GM12878 (cell line): ENCODE results near the gene LGALS1. TPM values are rescaled to one million over a fixed set of nuclear protein-coding genes. Genes with fewer than 3 reads are reported as not detected.
"Not testable (repeated sequence)": the region's sequence is repeated elsewhere in the genome, so short reads cannot be mapped to it uniquely, and the experiment has no call there.

Experiments used
- ATAC-seq: fragments of 200-7000 bp; cut with Tn5 transposase; 3 replicates; pipeline ENCODE4 v1.9.1; 2020; ENCODE audit warnings: mild to moderate bottlenecking, moderate library complexity
- BruUV-seq: library from RNA; stranded (reverse); fragments of 400-500 nt; replicated peaks from 2 replicates; lab custom pipeline; 2021; lab: Mats Ljungman, UMichigan
- CTCF ChIA-PET: fragments of 300-600 bp; sonication (Branson Sonifier 250); formaldehyde crosslinking; extraction: SDS; loops from one replicate; lab custom pipeline; 2021; ENCODE audit warnings: inconsistent platforms; lab: Yijun Ruan, JAX
- POLR2A ChIA-PET: fragments of 350-600 bp; formaldehyde crosslinking; extraction: SDS; loops from one replicate; lab custom pipeline; 2021; ENCODE audit warnings: inconsistent platforms; lab: Charles Lee
- RAD21 ChIA-PET: fragments of 300-600 bp; sonication (Branson Sonifier 250); formaldehyde crosslinking; loops from one replicate; lab custom pipeline; 2023; ENCODE audit warnings: antibody characterized with exemption; ENCODE audit not compliant: unreplicated experiment; lab: Charles Lee
- SMC1A ChIA-PET: fragments of 300-600 bp; sonication (Branson Sonifier 250); formaldehyde crosslinking; loops from one replicate; lab custom pipeline; 2023; ENCODE audit not compliant: unreplicated experiment, uncharacterized antibody; lab: Charles Lee
- DNase-seq: peaks from one replicate; pipeline ENCODE4 v3.0.0-alpha.2; 2011; ENCODE audit warnings: low read depth, low spot score
- FAIRE-seq: peaks from 3 replicates; lab custom pipeline; 2011; peaks lifted over from hg19 to GRCh38; lab: Jason Lieb, UNC
- H2AFZ ChIP-seq: 2 replicates; pipeline ENCODE4 v1.6.0; 2011; ENCODE audit warnings: low read depth, low read length, control low read depth; ENCODE audit not compliant: control insufficient read depth
- H3K27ac ChIP-seq: 2 replicates; pipeline ENCODE4 v1.5.1; 2011; ENCODE audit warnings: control low read depth; ENCODE audit not compliant: control insufficient read depth, insufficient read depth
- H3K27me3 ChIP-seq, 2 experiments: replicated peaks in 1 of 2; 2 replicates each; pipeline versions ENCODE4 v1.6.0 to v1.6.1; 2011; ENCODE audit warnings: low read length in 1 of 2; ENCODE audit not compliant: control insufficient read depth in 2 of 2, insufficient read depth in 2 of 2
- H3K36me3 ChIP-seq, 2 experiments: 2 replicates each; pipeline ENCODE4 v1.5.1; 2011; ENCODE audit warnings: low read length in 1 of 2; ENCODE audit not compliant: control insufficient read depth in 2 of 2, insufficient read depth in 2 of 2
- H3K4me1 ChIP-seq: 2 replicates; pipeline ENCODE4 v1.6.1; 2011; ENCODE audit warnings: mild to moderate bottlenecking, low read length, moderate library complexity, mixed read lengths; ENCODE audit not compliant: control insufficient read depth, insufficient read depth
- H3K4me2 ChIP-seq: 2 replicates; pipeline ENCODE4 v1.6.0; 2011; ENCODE audit warnings: control low read depth; ENCODE audit not compliant: control insufficient read depth, insufficient read depth
- H3K4me3 ChIP-seq: fragments of 200-600 bp; sonication (generic); 2 replicates; pipeline ENCODE4 v1.5.1; 2016
- H3K79me2 ChIP-seq: 2 replicates; pipeline ENCODE4 v1.6.0; 2011; ENCODE audit warnings: low read length; ENCODE audit not compliant: control insufficient read depth, insufficient read depth
- H3K9ac ChIP-seq: 2 replicates; pipeline ENCODE4 v1.8.0; 2011; ENCODE audit warnings: low read length, control low read depth, mixed read lengths; ENCODE audit not compliant: control insufficient read depth, insufficient read depth
- H3K9me3 ChIP-seq: replicated peaks from 3 replicates; pipeline ENCODE4 v1.5.1; 2011; ENCODE audit warnings: mild to moderate bottlenecking, low read length; ENCODE audit not compliant: control insufficient read depth, insufficient read depth
- H4K20me1 ChIP-seq: 2 replicates; pipeline ENCODE4 v1.6.0; 2011; ENCODE audit not compliant: control insufficient read depth, insufficient read depth
- POLR2A ChIP-seq: IDR thresholded peaks from 2 replicates; pipeline ENCODE4 v1.6.1; 2011; ENCODE audit warnings: low read depth, mild to moderate bottlenecking, low read length
- POLR2AphosphoS5 ChIP-seq: IDR thresholded peaks from 2 replicates; pipeline ENCODE4 v1.6.1; 2011; ENCODE audit warnings: mild to moderate bottlenecking, low read length, inconsistent platforms
- RCOR1 ChIP-seq: conservative IDR thresholded peaks from 2 replicates; pipeline ENCODE4 v1.6.1; 2012; ENCODE audit warnings: low read depth, low read length, improper control_type of control experiment
- STAT3 ChIP-seq: IDR thresholded peaks from 2 replicates; pipeline ENCODE4 v1.6.1; 2011; ENCODE audit warnings: low read depth, low read length, improper control_type of control experiment
- WGBS: methylation state at CpG from one replicate; pipeline ENCODE4 v1.1.6; 2016; ENCODE audit warnings: low lambda C conversion rate; ENCODE audit not compliant: insufficient replicate concordance, insufficient coverage; ENCODE audit errors: missing lambda C conversion rate; 5-methylcytosine and 5-hydroxymethylcytosine counted together
- in situ Hi-C: fragments of 300-500 bp; cut with MboI; formaldehyde crosslinking; loops from 9 replicates; pipeline ENCODE4 v1.14.3; 2018; ENCODE audit warnings: mixed read lengths
- intact Hi-C: fragments of 100-400 bp; cut with micrococcal nuclease; formaldehyde crosslinking; loops from one replicate; pipeline ENCODE4 v1.14.2; 2022; ENCODE audit not compliant: unreplicated experiment
- polyA plus RNA-seq, 11 experiments: library from polyadenylated mRNA; depleted of rRNA in 4 of 11; unstranded in 6 of 11; stranded (reverse) in 5 of 11; fragments of >200 nt; fragmentation: Nextera tagmentation in 4 of 11; fragmentation: Illumina TruSeq in 1 of 11; extraction: Ambion mirVana in 4 of 11; extraction: Trizol in 1 of 11; gene quantifications; 1 replicate in 1 of 11; 2 replicates in 10 of 11; pipeline versions ENCODE4 v1.2.1 to v1.2.3, GENCODE V29; 2011 to 2016; ENCODE audit warnings: inconsistent platforms in 2 of 11, missing spikeins in 2 of 11, low read depth in 1 of 11
- total RNA-seq, 4 experiments: library from RNA; depleted of rRNA in 3 of 4; stranded (reverse); fragments of >200 nt in 3 of 4; fragmentation: Illumina TruSeq in 1 of 4; extraction: Trizol in 1 of 4; gene quantifications; 2 replicates each; pipeline versions ENCODE4 v1.2.1 to v1.2.3, GENCODE V29; 2013 to 2021

LGALS1 gene
- total and polyA plus RNA-seq, 10 of the 15 experiments (the other 5 are each of a cell fraction or from before 2014, with no cell fraction given): 312 to 1,889 (median 706) TPM

DNA sequence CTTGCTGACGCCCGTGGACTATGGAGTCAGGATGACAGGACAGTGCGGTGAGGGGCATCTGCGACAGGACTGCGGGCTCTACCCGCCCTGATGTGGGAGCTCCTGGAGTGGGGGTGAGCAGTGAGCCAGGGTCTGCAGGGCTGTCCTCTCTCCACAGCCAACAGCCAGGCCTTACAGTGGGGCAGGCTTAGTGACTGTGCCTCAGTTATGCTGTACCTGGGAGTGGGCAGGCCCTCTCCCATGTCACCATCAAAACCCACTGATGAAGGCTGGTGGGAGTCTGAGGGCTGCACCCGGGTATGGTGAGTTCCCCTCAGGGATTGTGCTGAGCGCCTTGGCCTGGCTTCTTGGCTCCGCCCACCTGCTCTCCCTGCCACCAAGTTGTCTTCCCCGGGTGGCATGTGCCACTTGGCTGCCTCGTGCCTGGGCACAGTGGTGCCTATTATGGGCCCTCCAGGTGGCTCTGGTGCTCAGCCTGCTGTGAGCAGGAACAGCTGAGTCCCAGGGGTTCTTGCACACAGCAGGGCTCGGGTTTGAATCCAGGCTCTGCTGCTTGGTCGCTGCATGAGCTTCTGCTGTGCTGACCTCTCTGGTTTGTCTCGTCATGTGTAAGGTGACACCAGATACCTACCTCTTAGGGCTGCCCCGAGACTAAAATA is 17.3 kb downstream of the LGALS1 start:
- no peak overlapping the region for H3K9ac ChIP-seq
- TF ChIP-seq POLR2A (peak; percentile 62), POLR2AphosphoS5 (peak; percentile 64; the same call in 1 of the 2 replicates), STAT3 (no peak), RCOR1 (no peak)

GRCh38 chr22:37694131-37694530 is 18.7 kb downstream of the LGALS1 start:
- H3K27ac ChIP-seq, H3K9me3 ChIP-seq, in situ Hi-C loops, H4K20me1 ChIP-seq, ATAC-seq, H3K79me2 ChIP-seq, BruUV-seq, DNase-seq, H3K4me3 ChIP-seq, FAIRE-seq, H3K4me1 ChIP-seq, H3K27me3 ChIP-seq, POLR2A ChIA-PET, intact Hi-C loops, H3K4me2 ChIP-seq, RAD21 ChIA-PET, SMC1A ChIA-PET, H3K9ac ChIP-seq, H2AFZ ChIP-seq: not testable (repeated sequence)
- H3K36me3 ChIP-seq: peaks cover 8 to 18% of the 10 kb centered on the region in 2 experiments; a peak in 3 of 4 replicates
- WGBS: 100% methylated on average over 4 of the region's 7 CpGs
- CTCF ChIA-PET: interaction anchor here (1.8 kb wide), 1 partner anchor 87 kb away, joined by 5 read pairs; no protein-coding TSS in a partner anchor

More for the DNA sequence above, 17.3 kb downstream of the LGALS1 start:
- no TSS peak for BruUV-seq
- ChIA-PET CTCF (no interaction called here), SMC1A (no interaction called here), RAD21 (no interaction called here), POLR2A (no interaction called here)
- intact Hi-C loops: no loop called here
- FAIRE-seq (no peak), ATAC-seq (no peak), DNase-seq (no peak)
- H3K36me3 ChIP-seq: peaks cover 9 to 23% of the 10 kb centered on the region in 2 experiments; a peak in 3 of 4 replicates
- H3K27ac ChIP-seq: no peak overlapping the region
- H3K79me2 ChIP-seq: peaks cover 2% of the 10 kb centered on the region
- H3K4me1 ChIP-seq: no peaks in the 10 kb centered on the region; the same call in 1 of the 2 replicates
- in situ Hi-C loops: no loop called here
- no peak overlapping the region for H3K4me3 ChIP-seq
- H3K4me2 ChIP-seq: no peak overlapping the region
- 84% methylated on average over 15 of the region's 15 CpGs for WGBS
- H3K27me3 ChIP-seq: no peaks in the 10 kb centered on the region
- H3K9me3 ChIP-seq: no peaks in the 10 kb centered on the region
- no peaks in the 10 kb centered on the region for H4K20me1 ChIP-seq
- no peak overlapping the region for H2AFZ ChIP-seq
